ENCODE measurements around the gene MRPS7. TPM values are rescaled to one million over a fixed set of nuclear protein-coding genes. Genes with fewer than 3 reads are reported as not detected.

MRPS7 gene
- total and polyA plus RNA-seq, 9 of the 15 experiments (the other 6 are each of a cell fraction or from before 2014, with no cell fraction given), result 107 to 244 (median 132) TPM

DNA sequence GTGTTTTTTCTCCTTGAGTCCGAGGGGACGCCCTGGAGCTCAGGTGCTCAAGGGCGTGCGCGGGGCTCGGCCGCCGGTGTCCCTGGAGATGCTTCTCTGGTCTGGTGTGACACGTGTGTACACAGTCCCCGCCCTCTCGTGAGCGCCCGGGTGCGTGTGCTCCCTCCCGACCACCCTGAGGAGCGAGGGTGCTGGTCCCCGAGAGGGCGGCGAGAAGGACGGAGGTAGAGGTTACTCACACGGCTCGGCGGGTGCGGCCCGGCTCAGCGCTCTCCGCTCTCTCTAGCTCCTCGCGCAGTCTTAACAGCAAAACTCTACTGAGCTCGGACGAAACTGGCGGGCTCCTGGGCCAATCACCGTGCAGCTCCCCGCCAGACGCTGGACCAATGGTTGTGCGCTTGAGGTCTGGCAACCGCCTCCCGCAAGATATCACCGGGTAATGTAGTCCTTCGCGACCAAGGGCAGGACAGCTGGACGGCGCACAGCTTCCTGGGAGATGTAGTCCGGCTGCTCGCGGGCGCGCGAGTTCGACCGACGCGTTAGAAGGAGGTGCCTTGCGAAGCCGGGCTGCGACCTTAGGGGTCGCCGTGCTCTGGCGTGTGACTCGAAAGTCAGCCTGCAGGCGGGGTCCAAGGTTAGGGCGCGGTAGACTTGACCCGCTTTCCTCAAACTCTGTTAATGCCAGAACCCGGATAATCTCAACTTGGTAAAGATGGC lies 27.6 kb downstream of the MRPS7 start, which contains the start of gene SLC25A19 (continued):
- TF ChIP-seq, protein P1, sequence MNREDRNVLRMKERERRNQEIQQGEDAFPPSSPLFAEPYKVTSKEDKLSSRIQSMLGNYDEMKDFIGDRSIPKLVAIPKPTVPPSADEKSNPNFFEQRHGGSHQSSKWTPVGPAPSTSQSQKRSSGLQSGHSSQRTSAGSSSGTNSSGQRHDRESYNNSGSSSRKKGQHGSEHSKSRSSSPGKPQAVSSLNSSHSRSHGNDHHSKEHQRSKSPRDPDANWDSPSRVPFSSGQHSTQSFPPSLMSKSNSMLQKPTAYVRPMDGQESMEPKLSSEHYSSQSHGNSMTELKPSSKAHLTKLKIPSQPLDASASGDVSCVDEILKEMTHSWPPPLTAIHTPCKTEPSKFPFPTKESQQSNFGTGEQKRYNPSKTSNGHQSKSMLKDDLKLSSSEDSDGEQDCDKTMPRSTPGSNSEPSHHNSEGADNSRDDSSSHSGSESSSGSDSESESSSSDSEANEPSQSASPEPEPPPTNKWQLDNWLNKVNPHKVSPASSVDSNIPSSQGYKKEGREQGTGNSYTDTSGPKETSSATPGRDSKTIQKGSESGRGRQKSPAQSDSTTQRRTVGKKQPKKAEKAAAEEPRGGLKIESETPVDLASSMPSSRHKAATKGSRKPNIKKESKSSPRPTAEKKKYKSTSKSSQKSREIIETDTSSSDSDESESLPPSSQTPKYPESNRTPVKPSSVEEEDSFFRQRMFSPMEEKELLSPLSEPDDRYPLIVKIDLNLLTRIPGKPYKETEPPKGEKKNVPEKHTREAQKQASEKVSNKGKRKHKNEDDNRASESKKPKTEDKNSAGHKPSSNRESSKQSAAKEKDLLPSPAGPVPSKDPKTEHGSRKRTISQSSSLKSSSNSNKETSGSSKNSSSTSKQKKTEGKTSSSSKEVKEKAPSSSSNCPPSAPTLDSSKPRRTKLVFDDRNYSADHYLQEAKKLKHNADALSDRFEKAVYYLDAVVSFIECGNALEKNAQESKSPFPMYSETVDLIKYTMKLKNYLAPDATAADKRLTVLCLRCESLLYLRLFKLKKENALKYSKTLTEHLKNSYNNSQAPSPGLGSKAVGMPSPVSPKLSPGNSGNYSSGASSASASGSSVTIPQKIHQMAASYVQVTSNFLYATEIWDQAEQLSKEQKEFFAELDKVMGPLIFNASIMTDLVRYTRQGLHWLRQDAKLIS (CRISPR knock-in tag; IDR thresholded peaks at IDR 0.05), result peak; percentile 73; the same call in 1 of the 2 replicates
- TF ChIP-seq KLF13 (tag; IDR thresholded peaks at IDR 0.05; ENCODE audit: borderline replicate concordance, low read depth) (no peak), ELF1 (tag; IDR thresholded peaks at IDR 0.05) (no peak; the same call in 1 of the 2 replicates), ARID2 (IDR thresholded peaks at IDR 0.05) (no peak), MIER1 (IDR thresholded peaks at IDR 0.05; ENCODE audit: low read depth) (no peak), MBD2 (IDR thresholded peaks at IDR 0.05; ENCODE audit: borderline replicate concordance, low read depth) (peak; percentile 98), GABPA (tag; conservative IDR thresholded peaks at IDR 0.05; ENCODE audit: low read depth) (peak; percentile 75), NFE2 (IDR thresholded peaks at IDR 0.05; ENCODE audit: low read depth) (0 out of 2 replicates have a peak, but pooled peaks have one; percentile 0), ZNF699 (CRISPR knock-in tag; IDR thresholded peaks at IDR 0.05; ENCODE audit: insufficient replicate concordance) (no peak), SRF (CRISPR knock-in tag; IDR thresholded peaks at IDR 0.05) (peak in 1 of 2 experiments; percentile 68; a peak in 2 of 4 replicates), DACH1 (IDR thresholded peaks at IDR 0.05; ENCODE audit: partially characterized antibody) (peak; percentile 92), KLF6 (CRISPR knock-in tag; IDR thresholded peaks at IDR 0.05; ENCODE audit: borderline replicate concordance) (0 out of 2 replicates have a peak, but pooled peaks have one; percentile 16), ZFX (CRISPR knock-in tag; IDR thresholded peaks at IDR 0.05) (peak; percentile 66), POLR2A (conservative IDR thresholded peaks at IDR 0.05) (peak; percentile 92), KAT8 (IDR thresholded peaks at IDR 0.05; ENCODE audit: low read depth) (no peak), KLF10 (CRISPR knock-in tag; IDR thresholded peaks at IDR 0.05) (no peak), HMGN3 (IDR thresholded peaks at IDR 0.05; ENCODE audit: borderline replicate concordance, extremely low read depth, insufficient read length, low read depth, low read length) (peak; percentile 84), HCFC1 (IDR thresholded peaks at IDR 0.05; ENCODE audit: low read depth, low read length) (peak; percentile 100)
- TF ChIP-seq, protein P2, sequence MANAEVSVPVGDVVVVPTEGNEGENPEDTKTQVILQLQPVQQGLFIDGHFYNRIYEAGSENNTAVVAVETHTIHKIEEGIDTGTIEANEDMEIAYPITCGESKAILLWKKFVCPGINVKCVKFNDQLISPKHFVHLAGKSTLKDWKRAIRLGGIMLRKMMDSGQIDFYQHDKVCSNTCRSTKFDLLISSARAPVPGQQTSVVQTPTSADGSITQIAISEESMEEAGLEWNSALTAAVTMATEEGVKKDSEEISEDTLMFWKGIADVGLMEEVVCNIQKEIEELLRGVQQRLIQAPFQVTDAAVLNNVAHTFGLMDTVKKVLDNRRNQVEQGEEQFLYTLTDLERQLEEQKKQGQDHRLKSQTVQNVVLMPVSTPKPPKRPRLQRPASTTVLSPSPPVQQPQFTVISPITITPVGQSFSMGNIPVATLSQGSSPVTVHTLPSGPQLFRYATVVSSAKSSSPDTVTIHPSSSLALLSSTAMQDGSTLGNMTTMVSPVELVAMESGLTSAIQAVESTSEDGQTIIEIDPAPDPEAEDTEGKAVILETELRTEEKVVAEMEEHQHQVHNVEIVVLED (CRISPR knock-in tag; IDR thresholded peaks at IDR 0.05), result no peak; the same call in 1 of the 2 replicates
- TF ChIP-seq, protein P3, sequence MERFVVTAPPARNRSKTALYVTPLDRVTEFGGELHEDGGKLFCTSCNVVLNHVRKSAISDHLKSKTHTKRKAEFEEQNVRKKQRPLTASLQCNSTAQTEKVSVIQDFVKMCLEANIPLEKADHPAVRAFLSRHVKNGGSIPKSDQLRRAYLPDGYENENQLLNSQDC (CRISPR knock-in tag; IDR thresholded peaks at IDR 0.05), result no peak
- TF ChIP-seq, protein P4, sequence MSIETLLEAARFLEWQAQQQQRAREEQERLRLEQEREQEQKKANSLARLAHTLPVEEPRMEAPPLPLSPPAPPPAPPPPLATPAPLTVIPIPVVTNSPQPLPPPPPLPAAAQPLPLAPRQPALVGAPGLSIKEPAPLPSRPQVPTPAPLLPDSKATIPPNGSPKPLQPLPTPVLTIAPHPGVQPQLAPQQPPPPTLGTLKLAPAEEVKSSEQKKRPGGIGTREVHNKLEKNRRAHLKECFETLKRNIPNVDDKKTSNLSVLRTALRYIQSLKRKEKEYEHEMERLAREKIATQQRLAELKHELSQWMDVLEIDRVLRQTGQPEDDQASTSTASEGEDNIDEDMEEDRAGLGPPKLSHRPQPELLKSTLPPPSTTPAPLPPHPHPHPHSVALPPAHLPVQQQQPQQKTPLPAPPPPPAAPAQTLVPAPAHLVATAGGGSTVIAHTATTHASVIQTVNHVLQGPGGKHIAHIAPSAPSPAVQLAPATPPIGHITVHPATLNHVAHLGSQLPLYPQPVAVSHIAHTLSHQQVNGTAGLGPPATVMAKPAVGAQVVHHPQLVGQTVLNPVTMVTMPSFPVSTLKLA (conservative IDR thresholded peaks at IDR 0.05), result peak; percentile 91 to 95

Data from K562 (cell line).